NOMO-1 treated with DMSO at 0.1 percent for 48 hours (cell line): ENCODE measurements around the gene NAPG.
"Not testable (repeated sequence)": the region's sequence is repeated elsewhere in the genome, so short reads cannot be mapped to it uniquely, and the experiment has no call there.

Experiments
- DNase-seq: peaks from one replicate; lab custom pipeline; 2025; ENCODE audit not compliant: unreplicated experiment; lab: John Stamatoyannopoulos, UW

Gene NAPG

DNA sequence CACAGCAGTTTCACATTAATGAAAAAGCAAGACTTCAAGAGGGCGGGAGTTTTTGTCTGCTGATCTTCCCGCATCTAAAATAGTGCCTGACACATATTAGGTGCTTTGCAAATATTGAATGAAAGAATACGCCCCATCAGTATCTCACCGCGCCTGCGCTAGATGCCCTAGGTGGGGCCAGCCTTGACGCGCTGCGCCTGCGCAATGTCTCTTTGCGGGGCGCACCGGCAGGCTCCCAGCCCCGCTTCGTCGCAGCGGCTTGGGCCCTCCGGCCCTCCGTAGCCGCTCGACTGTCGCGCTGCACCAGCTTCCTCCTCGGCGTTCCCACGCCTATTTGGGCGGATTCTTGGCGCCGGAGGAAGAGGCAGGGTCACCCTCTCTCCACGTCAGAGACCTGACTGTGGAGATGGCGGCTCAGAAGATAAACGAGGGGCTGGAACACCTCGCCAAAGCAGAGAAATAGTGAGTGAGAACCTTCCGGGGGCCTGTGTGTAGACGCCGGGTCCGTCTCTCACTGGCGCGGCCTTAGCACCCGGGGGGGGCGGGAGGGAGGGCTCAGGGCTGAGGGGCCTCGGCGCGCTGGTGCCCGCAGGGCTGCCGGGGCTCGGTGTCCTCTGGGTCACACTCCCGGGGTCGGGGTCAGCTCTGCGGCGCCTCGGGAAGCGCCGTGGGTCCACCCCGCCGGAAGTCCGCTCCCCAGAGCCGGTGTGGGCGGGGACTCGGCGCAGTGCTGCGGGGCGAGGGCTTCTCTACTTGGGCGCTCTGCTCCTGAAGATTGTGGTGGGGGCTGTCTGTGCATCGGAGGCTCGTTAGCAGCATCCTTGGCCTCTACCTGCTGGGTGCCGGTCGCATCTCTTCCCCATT lies at the start of gene NAPG:
Gene NAPG (plus strand): TSS at position 331 of the 864 bp plus-strand sequence. CDS start 76 bp downstream, at position 407.
- DNase-seq, result peak; percentile 89

DNA sequence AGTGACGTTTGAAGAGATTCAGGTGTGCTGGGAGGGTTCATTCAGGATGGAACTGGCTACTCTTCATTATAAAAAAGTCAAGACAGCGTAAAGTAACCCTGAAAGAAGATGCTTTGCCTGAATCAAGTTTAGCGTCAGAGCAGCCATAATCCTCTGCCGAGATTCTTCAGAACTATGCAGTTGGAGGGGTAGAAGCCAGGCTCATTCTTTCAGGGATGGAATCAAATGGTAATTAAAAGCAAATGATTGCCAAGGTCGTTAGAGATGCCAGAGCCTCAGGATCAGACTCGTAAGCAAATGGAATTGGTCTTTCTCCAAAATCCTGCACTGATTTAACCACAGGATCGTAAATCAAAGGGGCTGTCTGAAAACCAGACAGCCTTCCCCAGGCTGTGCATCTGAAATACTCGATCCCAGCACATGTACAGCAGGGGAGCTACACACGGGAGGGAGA lies 49.5 kb upstream of the NAPG start:
- no peak for DNase-seq

DNA sequence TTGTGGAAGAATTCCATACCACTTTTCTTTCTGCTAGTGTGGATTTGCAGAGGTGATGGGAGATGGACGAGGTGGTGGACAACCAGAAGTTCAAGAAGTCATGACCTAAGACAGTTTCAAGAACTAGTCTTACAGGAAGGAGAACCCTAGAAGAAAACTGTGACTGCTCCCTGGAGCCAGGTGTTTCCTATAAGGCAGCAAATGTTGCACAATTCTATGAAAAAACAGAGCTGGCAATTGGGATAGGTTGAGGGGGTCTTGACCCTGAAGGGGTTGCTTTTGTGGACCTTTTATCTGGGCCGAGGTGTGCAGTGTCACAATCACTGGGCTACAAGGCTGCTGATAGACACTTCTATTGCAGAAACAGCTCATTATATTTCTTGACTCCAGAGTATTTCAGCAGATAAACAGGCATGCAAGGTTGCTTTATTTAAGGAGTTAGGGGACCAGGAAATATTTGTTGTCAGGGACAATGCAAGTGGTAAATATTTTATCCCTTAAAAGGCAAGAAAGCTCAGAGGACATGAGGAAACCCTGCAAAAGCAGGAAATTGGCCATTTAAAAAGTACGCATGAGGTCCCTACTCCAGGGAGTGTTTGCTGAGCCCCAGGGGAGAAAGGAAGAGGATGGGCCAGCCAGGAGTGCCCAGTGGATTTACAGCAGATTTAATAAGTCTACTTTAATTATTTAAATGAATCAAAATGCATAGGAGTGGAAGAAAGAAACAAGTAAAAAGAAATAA lies 48.5 kb upstream of the NAPG start:
- DNase-seq, result no peak

DNA sequence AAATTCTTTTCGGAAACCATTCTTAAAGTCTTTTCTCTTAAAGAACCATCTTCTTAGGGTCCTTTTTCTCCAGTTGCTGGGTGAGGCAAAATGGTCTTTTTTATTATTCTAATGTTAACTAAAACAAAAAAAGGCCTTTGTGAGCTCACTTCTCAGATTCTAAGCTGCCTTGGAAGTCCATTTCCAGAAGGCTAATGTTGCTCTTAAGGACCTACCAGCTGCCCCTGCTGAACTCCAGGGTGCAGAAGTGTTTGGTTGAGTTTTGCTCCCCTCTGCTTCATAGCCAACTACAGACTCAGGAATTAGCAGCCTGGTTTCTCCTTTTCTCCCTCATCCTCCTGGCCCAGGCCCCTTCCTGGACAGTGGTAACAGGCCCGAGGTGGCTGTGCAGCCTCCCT lies 48.0 kb upstream of the NAPG start:
- no peak for DNase-seq

DNA sequence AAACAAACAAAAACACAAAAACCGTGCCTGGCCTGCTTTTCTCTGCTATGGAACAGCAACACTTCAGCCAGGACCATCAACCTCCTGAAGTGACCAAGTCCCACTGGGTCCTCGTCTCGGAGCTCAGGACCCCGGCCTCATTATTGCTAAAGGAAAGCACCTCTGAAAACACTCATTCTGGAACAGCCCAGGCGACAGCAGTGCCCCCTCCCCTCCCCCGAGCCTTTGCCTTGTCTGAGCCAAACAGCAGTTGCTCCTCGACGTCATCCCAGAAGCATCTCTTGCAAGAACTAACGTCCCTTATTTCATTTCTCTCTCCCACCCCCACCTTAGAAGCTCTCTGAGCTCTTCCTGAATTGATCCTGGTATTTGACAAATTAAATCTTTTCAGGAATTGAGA lies 44.0 kb upstream of the NAPG start:
- DNase-seq, result no peak

DNA sequence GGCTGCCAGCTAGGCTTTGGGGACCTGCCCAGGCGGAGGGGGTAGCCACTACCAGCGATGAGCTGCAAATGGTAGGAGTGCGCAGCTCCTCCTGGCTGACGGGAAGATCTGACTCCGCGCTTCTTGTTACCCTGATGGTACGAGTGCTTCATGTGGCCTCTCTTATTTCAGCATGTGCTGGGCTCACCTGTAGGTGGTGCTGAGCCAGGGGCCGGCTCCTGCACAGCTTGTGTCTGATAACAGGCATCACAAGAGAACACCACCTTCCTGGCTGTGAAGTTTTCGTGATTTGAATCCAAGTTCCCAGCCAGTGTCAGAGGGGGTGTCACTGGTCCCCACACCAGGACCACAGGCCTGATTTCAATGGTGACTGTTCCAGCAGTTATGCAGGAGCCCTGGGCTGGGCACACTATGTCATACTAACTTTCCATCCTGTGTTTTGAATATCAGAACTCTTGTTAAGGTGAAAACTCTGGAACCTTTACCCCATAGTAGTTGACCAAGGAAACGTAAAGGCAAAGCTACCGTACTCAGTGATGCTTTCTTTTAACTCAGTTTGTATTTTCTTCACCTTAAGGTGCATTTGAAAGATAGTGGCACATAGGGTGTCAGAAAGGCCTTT lies 43.4 kb upstream of the NAPG start:
- no peak for DNase-seq

DNA sequence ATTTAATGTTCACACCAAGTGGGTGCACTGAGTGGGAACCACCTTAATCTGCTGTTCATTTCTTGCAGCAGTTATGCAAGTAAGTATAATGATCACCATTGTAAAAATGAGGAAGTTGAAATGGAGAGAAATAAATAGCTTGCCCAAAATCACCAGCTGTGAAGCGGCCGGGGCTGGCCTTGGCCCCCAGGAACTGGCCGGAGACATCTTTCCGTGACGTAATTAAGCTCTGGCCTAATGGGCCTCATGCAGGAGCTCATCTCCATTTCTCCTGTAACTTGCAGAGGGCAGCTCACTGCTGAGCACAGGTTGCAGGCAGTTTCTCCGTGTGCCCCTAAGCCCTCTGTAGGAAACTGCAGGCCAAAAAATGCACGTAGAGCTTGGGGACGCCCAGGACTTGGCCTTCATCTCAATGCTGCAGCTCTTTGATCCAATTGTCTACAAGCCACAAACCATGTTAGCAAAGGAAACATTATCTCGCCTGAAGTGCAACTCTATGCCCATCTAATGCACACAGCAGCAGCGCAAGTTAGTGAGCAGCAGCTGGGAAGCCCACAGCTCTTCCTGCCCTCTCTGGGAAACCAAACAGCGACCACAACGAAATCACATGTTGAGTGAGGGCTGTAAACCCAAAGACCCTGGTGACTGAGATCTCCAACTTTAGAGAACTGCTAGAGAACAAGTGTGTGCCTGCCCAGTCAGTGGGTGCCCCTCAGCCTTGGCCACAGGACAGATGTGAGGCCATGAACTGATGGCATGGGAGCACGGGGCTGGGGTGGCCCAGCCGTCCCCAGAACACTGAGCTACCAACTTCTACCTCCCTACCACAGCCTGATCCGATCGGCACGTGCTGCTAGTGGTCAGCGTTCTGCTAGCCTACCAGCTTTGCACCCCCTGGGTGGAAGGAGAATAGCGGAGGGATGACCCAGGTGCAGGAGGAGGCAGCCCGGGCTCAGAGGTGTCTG lies 42.6 kb upstream of the NAPG start:
- peak; percentile 74 for DNase-seq

DNA sequence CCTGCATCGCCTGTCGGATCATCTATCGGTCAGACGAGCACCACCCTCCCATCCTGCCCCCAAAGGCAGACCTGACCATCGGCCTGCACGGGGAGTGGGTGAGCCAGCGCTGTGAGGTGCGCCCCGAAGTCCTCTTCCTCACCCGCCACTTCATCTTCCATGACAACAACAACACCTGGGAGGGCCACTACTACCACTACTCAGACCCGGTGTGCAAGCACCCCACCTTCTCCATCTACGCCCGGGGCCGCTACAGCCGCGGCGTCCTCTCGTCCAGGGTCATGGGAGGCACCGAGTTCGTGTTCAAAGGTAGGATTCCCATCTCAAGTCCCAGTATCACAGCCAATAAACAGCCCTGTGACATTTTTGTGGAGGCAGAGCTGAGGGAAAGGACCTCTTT lies 40.4 kb upstream of the NAPG start:
- DNase-seq, result no peak

DNA sequence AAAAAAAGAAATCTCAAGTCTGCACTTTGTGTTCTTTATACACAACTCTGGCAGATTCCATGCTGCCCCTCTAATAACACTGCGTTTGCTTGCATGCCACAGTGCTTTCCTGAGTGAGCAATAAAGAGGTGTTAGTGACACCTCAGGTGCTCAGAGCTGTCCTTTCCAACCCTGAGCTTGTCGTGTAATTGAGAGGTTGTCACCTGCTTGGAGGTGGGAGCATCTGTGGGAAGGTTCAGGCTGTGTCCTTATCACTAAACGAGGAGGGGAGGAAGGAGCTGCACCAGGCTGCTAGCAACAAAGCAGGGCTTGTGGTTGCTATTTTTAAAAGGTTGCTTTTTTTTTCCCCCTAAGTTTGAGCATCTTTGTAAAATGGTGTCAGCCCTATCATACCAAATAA lies 39.5 kb upstream of the NAPG start:
- DNase-seq, result no peak

DNA sequence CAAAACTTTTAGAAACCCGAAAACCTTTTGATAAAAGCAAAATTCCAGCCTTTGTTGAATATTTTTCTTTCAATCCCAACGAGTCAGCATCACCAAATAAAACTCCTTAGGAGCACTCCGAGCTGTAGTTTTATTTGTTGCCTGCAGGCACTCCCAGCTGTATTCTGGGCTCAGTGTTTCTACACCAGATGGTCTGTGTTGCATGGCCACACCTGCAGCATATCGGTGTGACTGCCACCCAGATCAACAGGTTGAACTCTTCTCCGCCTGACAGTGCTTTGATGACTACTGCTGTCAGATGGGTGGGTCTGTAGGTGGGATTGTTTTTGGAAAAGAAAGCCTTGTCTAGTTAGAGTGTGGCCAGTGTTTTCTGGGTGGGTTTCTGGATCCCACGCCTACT lies 38.7 kb upstream of the NAPG start:
- DNase-seq, result no peak

DNA sequence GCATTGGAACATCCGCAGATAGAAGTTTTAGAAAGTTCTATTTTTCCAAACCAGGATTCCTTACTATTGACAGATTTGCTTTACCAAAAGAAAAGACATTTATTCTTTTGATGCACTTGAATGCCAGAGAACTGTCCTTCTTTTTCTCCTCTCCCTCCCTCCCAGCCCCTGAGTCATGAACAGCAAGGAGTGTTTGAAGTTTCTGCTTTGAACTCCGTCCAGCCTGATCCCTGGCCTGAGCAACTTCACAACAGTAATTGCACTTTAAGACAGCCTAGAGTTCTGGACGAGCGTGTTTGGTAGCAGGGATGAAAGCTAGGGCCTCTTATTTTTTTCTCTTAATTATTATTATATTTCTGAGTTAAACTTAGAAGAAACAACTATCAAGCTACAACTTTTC lies 37.8 kb upstream of the NAPG start:
- no peak for DNase-seq

DNA sequence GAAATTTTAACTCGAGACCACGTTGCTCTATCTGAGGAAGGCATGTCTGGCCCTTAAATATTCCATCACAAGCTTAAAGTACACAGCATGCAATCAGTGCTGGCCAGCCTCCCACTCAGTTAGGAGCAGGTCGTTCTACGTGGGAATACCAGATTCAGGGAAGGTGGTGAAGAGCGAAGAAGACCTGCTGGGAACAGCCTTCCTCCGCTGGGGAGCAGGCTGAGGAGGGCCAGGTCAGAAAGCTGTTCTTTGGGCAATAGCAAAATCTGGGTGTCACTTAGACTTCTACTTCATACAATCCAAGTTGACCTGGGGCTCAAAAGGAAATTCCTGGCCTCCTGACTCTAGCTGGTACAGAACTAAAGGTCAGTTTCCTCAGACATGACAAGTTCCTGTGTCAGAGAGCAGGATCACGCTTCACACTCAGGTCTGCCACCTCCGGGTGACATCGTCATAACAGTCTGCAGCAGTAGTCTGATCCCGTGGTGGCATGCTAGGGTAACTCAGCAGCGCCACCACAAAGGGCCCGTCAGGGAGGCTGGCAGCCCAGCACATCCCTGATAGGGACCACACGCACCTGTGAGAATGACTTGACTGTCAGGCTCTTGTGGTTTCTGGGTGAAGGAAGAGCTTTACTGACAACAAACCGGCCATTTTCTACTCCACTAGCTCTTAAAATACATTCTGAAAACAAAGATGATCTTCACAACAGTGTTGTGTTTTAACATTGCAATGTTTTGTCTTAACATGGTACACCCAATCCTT lies 35.2 kb upstream of the NAPG start:
- DNase-seq, result peak; percentile 25

DNA sequence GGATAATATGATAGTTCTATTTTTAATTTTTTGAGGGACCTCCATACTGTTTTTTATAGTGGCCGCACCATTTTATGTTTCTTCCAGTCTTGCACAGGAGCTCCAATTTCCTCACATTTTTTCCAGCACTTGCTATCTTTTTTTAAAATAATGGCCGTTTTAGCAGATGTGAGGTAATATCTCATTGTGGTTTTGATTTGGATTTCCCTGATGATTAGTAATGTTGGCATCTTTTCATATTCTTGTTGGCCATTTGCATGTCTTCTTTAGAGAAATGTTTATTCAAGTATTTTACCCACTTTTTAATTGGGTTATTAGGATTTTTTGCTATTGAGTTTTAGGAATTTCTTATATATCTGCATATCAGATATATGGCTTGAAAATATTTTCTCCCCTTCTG lies 29.9 kb upstream of the NAPG start:
- no peak for DNase-seq

DNA sequence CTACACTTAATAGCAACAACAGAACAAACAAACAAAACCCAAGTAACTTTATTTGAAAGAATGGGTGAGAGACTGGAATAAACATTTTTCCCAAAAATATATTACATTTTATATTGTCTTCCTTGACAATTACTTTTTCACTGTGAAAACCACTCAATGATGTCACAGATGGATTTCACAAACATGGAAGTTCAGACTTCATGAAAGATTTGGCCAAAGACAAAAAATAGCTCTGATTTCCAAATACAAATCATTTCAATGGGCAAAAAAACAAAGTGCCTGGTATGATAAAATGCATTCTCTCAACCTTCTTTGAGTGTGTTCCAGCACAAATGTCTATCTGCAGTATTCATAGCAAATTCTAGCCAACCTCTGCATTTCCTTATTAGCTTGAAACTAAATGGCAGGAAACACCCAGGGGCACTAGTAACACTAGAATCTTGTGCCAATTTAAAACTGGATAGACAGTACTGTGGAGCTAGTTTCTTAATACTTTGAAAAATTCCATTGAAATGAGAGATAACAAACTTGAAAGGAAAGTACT lies 28.5 kb upstream of the NAPG start:
- no peak for DNase-seq

DNA sequence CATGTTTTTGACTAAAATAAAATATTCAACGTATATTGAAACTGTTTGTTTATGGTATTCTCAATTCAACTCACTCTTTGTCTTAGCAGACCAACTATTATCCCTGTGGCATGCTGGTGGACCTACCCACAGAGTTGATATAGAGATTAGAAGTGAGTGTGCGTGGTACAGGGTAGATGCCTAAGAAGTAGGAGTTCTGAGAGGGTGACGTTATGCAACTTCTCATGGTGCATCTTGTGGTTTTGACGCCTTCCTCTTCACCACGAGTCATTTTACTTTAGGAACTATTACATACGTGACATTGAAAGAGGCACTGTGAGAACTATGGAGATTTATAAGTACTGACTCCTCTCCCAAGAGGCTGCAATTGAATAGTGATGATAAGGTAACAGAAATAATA lies 26.6 kb upstream of the NAPG start:
- peak; percentile 92 for DNase-seq

DNA sequence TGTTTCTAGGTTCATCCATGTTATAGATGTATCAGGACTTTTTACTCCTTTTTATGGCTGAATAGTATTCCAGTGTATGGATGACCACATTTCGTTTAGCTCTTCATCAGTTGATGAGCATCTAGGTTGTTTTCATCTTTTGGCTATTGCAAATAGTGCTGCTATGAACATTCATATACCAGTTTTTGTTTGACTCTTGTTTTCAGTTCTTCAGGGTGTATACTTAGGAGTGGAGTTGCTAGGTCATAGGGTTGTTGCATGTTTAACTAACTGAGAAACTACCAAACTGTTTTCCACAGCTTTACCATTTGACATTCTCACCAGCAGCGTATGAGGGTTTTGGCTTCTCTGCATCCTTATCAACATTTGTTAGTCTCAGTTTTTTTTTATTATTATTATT lies 25.8 kb upstream of the NAPG start:
- DNase-seq, result no peak

DNA sequence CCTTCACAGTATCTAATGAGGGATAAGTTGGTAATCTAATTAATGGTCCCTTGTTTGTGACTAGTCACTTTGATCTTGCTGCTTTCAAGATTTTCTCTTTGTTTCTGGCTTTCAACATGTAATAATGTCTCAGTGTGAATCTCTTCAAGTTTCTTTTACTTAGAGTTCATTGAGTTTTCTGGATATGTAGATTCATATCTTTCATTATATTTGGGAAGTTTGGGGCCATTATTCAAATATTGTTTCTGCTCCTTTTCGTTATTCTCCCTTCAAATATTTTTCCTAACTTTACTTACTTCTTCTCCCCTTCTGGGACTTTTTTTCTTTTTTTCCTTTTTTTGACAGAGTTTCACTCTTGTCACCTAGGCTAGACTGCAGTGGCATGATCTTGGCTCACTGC lies 21.1 kb upstream of the NAPG start:
- DNase-seq, result no peak

DNA sequence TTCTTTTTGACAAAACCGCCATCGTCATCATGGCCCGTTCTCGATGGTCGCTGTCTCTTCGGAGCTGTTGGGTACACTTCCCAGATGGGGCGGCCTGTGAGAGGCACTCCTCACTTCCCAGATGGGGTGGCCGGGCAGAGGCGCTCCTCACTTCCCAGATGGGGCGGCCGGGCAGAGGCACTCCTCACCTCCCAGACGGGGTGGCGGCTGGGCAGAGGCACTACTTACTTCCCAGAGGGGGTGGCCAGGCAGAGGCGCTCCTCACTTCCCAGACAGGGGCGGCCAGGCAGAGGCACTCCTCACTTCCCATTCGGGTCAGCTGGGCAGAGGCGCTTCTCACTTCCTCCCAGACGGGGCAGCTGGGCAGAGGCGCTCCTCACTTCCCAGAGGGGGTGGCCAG lies 19.9 kb upstream of the NAPG start:
- not testable (repeated sequence) for DNase-seq

DNA sequence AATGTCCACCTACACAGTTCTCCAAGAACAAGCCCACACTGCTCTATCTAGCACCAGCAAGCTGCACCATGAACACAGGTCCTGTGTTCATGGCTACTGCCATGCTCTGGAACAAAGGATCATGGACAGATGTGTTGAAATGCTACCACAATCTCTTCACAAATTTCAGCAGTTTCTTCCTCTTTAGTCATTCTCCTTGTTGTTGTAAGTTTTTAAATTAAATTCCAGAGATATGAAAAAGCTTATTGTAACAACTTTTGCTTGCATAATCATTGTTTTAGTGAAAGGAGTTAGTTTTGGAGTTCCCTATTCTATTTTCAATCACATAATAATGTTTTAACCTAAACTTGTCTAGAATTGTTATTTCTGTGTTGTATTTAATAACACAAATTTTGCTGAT lies 17.2 kb upstream of the NAPG start:
- DNase-seq, result no peak

DNA sequence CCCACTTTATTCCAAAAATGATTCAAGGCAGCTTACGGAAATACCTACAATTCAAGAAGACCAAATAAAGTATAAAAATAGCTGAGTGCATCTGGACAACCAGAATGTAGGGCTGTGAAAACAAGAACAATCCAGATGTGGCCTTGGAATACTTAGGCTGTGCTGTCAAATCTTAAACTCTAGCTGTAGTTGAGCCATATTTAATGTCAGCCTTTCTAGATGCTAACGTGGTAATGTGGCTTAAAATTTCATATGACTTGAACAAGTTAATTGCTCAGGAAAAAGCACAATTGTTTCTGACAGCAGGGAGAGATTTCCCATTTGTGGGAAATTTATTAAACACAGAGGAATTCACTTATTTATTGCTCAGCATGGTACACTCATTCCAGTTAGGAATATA lies 14.6 kb upstream of the NAPG start:
- DNase-seq, result no peak
